Measurements from ENCODE around the gene HOXB4.

The HOXB4 gene

DNA sequence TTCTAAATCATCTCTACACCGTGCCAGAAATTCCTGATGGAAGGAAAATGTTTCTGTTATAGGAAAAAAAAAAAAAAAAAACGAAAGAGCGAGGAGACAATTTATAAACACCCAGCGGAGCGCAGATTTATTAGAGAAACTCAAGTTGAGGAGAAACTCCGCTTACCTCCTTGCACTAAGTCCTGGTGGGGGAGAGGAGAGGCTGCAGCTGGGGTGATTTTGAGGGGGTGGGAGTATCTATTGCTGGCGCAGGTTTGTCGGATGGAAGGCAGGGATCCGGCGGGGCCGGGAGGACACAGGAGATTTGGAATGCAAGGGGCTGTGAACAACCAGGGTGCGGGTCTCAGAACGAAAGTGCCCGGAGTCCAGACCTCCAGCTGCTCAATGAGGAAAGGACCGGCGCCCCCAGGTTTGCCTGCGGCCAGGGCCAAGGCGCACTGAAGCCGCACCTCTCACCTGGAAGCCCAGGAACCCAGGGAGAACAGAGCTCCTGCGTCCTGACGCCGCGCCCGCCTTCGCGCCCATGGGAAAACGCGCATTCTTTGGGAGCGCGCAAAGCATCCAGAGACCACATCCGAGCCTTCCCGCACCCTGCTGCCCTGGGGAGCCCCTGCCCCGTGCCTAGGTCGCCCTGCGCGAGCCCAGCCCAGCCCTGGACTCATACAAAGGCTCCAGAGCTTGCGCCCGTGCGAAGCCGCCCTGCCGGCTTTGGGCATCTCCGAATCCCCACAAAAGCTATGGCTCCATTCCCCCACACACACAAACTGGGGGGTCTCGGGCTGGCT is 39.5 kb upstream of the HOXB4 start:
- H3K36me3 ChIP-seq (ENCODE audit: insufficient read depth), result no peaks in the 10 kb centered on the region

DNA sequence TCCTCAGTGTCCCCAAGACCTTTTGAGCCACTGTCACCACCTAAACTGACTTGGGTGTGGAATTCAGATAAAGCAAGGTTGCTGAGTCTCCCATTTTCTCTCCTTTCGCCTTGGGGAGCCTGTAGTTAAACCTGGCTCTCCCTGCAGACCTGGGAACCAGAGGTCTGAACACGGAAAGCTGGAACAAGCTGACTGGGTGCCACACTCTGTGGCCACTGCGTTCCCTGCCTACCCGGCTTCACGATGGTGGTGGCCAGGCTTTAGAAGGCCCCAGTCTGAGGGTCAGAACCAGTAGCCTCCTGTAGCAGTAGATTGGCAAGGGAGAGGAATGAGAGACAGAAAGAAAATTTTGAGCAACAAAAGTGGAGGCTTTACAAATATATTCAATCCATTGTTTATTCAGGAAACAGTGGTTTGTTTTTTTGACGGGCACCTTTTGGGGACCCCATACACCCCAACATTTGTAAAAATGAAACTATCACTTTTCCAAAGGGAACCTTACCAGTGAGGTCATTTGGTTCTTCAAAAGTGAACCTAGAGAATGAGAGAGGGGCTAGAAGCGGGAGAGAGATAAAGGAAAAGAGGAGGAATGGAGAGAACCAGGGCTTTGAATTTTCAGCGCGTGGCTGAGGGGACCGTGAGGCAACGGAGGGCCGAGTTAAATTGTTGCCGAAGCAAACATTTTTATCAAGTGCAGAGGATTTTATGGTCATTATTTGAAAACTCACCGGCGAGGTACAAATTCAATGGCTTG is 38.7 kb upstream of the HOXB4 start:
- no peak overlapping the region for H3K4me3 ChIP-seq (IDR thresholded peaks at IDR 0.05; ENCODE audit: insufficient read depth, low read depth, low read length)
- no peak overlapping the region for H3K9ac ChIP-seq
- TF ChIP-seq, protein P1, sequence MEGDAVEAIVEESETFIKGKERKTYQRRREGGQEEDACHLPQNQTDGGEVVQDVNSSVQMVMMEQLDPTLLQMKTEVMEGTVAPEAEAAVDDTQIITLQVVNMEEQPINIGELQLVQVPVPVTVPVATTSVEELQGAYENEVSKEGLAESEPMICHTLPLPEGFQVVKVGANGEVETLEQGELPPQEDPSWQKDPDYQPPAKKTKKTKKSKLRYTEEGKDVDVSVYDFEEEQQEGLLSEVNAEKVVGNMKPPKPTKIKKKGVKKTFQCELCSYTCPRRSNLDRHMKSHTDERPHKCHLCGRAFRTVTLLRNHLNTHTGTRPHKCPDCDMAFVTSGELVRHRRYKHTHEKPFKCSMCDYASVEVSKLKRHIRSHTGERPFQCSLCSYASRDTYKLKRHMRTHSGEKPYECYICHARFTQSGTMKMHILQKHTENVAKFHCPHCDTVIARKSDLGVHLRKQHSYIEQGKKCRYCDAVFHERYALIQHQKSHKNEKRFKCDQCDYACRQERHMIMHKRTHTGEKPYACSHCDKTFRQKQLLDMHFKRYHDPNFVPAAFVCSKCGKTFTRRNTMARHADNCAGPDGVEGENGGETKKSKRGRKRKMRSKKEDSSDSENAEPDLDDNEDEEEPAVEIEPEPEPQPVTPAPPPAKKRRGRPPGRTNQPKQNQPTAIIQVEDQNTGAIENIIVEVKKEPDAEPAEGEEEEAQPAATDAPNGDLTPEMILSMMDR (conservative IDR thresholded peaks at IDR 0.05; ENCODE audit: low read depth, low read length), result no peak
- no peaks in the 10 kb centered on the region for H3K79me2 ChIP-seq (ENCODE audit: insufficient read depth, low read depth)
- H3K4me2 ChIP-seq, result no peak overlapping the region
- no peak overlapping the region for H3K27ac ChIP-seq
- peaks cover 69% of the 10 kb centered on the region for H3K27me3 ChIP-seq (ENCODE audit: insufficient read depth, low read depth)
- H2AFZ ChIP-seq (ENCODE audit: low read depth), result no peak overlapping the region
- no peaks in the 10 kb centered on the region for H4K20me1 ChIP-seq (ENCODE audit: insufficient read depth)
- peaks cover 15% of the 10 kb centered on the region for H3K4me1 ChIP-seq (ENCODE audit: low read depth, poor library complexity, severe bottlenecking)
- H3K36me3 ChIP-seq (ENCODE audit: insufficient read depth), result no peaks in the 10 kb centered on the region

More for the DNA sequence above, 39.5 kb upstream of the HOXB4 start:
- Histone ChIP-seq H3K27me3 (ENCODE audit: insufficient read depth, low read depth) (peaks cover 76% of the 10 kb centered on the region), H3K27ac (no peak overlapping the region), H2AFZ (ENCODE audit: low read depth) (no peak overlapping the region), H3K4me1 (ENCODE audit: low read depth, poor library complexity, severe bottlenecking) (peaks cover 15% of the 10 kb centered on the region), H3K9ac (no peak overlapping the region), H3K4me2 (no peak overlapping the region), H4K20me1 (ENCODE audit: insufficient read depth) (no peaks in the 10 kb centered on the region), H3K4me3 (IDR thresholded peaks at IDR 0.05; ENCODE audit: insufficient read depth, low read depth, low read length) (no peak overlapping the region), H3K79me2 (ENCODE audit: insufficient read depth, low read depth) (no peaks in the 10 kb centered on the region)
- TF ChIP-seq, protein P1 (conservative IDR thresholded peaks at IDR 0.05; ENCODE audit: low read depth, low read length), result no peak

DNA sequence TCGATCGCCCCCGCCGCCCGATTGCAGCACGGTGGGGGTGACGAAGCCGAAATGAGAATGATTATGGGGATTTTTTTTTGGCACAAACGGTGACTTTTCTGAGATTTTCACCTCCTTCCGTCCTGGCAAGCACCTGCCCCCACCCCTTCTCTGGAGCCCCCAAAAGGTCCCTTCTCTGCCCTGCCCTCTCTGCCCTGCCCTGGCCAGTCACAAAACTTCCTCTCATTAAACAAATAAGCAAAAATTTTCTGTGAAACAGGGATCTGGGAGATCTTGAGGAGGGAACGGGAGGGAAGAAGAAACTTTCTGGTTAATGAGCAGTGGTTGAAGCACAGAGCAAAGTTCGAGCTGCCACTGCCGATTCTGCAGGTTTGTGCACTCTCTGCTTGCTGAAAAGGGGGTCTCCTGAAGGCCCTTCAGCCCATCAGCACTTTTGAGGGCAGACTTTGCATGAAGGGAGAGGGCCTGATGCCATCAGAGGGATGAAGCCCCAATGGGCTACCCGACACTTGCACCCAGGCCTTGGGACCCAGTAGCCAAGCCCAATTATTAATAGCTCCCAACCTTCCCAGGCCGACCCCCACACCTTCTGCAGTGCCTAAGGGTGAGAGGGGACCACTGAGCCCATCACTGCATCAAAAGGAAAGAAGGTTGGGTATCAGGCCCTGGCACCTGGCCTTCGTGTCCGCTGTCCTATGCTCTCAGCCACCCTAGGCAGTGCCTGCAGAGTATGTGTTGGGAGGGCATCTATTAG is 38.0 kb upstream of the HOXB4 start:
- Histone ChIP-seq H3K4me1 (ENCODE audit: low read depth, poor library complexity, severe bottlenecking) (peaks cover 15% of the 10 kb centered on the region), H3K79me2 (ENCODE audit: insufficient read depth, low read depth) (no peaks in the 10 kb centered on the region), H4K20me1 (ENCODE audit: insufficient read depth) (no peaks in the 10 kb centered on the region), H3K4me3 (IDR thresholded peaks at IDR 0.05; ENCODE audit: insufficient read depth, low read depth, low read length) (no peak overlapping the region), H3K27ac (no peak overlapping the region), H2AFZ (ENCODE audit: low read depth) (no peak overlapping the region), H3K4me2 (no peak overlapping the region), H3K36me3 (ENCODE audit: insufficient read depth) (no peaks in the 10 kb centered on the region), H3K9ac (no peak overlapping the region), H3K27me3 (ENCODE audit: insufficient read depth, low read depth) (peaks cover 69% of the 10 kb centered on the region)
- TF ChIP-seq, protein P1 (conservative IDR thresholded peaks at IDR 0.05; ENCODE audit: low read depth, low read length), result no peak

GRCh38 chr17:48615047-48615962 is 37.2 kb upstream of the HOXB4 start, which contains the start of gene HOXB8:
Gene HOXB8, minus strand, starts transcription at chr17:48615292. Its CDS starts 588 bp downstream, at chr17:48614704.
- no peak within 1 kb of the TSS for H2AFZ ChIP-seq (ENCODE audit: low read depth)
- no peaks in the 10 kb centered on the region for H3K36me3 ChIP-seq (ENCODE audit: insufficient read depth)
- H3K4me2 ChIP-seq, result no peak within 1 kb of the TSS; the same call in 1 of the 2 replicates
- peaks cover 15% of the 10 kb centered on the region for H3K4me1 ChIP-seq (ENCODE audit: low read depth, poor library complexity, severe bottlenecking)
- H3K27ac ChIP-seq, result no peak within 1 kb of the TSS
- no peaks in the 10 kb centered on the region for H4K20me1 ChIP-seq (ENCODE audit: insufficient read depth)
- peaks cover 64% of the 10 kb centered on the region for H3K27me3 ChIP-seq (ENCODE audit: insufficient read depth, low read depth)
- H3K79me2 ChIP-seq (ENCODE audit: insufficient read depth, low read depth), result no peaks in the 10 kb centered on the region
- TF ChIP-seq, protein P1 (conservative IDR thresholded peaks at IDR 0.05; ENCODE audit: low read depth, low read length), result no peak
- no peak within 1 kb of the TSS for H3K4me3 ChIP-seq (IDR thresholded peaks at IDR 0.05; ENCODE audit: insufficient read depth, low read depth, low read length)
- no peak within 1 kb of the TSS for H3K9ac ChIP-seq

Data from KMS-11 (cell line).